LNCaP clone FGC (cell line): ENCODE data around the gene SMARCE1.

Experiments used
- DNase-seq: peaks from one replicate; pipeline ENCODE4 v3.0.0-alpha.2; 2011; ENCODE audit warnings: low read depth
- H3K4me3 ChIP-seq: 2 replicates; pipeline ENCODE4 v1.5.1; 2011; ENCODE audit warnings: mild to moderate bottlenecking, low read depth, low read length, control low read depth
- CTCF ChIP-seq: IDR thresholded peaks from 2 replicates; pipeline ENCODE4 v1.5.1; 2012; ENCODE audit warnings: mild to moderate bottlenecking; ENCODE audit not compliant: control insufficient read depth, insufficient read depth; ENCODE audit errors: extremely low read depth

Gene SMARCE1

DNA sequence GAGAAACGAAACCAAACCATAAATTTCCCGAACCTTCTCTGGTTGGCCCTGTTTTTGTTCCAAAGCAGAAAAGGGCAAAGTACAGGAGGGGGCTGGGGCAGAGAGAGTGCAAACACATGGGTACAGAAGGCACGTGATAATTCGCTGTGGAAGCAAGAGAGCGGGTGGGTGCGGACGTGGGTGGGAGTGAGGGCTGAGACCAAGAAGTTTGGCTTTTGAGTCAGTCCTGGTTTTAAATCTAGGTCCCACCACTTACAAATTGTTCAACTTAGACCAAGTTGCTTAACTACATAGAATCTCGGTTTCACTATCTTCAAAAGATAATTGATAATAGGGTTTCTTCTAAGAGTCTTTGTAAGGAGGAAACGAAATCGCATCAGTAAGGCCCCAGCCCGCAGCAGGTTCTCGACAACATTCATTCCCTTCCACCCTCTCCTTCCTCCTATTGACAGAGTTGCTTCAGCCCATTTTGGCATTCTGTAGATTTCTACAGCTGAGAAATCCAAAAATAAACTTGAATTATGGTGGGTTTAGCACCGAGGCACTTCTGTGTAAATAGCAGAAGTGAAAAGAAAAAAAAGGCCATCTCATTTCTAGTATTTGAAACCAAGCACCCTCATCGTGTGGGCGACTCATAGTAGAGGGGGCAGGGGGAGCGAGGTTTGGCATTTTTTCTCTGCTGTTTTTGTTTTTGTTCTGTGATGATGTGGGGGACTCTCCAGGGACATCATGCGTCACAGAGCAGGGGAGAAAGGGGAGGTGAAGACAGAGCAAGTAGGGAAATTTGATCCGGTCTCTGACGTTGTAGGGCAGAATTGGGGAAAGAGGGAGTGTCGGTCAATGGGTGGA lies 48.8 kb downstream of the SMARCE1 start:
- no peak for TF ChIP-seq CTCF
- H3K4me3 ChIP-seq = no peak overlapping the region
- DNase-seq = no peak

- no peak overlapping the region for H3K4me3 ChIP-seq
- no peak for TF ChIP-seq CTCF
- DNase-seq = no peak
Measured at GRCh38 chr17:40598301-40598618, 49.4 kb downstream of the SMARCE1 start.

- no peak for TF ChIP-seq CTCF
- no peak overlapping the region for H3K4me3 ChIP-seq
- no peak for DNase-seq
Measured at GRCh38 chr17:40597556-40598300, 49.9 kb downstream of the SMARCE1 start.

GRCh38 chr17:40597156-40597555 lies 50.5 kb downstream of the SMARCE1 start:
- DNase-seq = no peak
- no peak overlapping the region for H3K4me3 ChIP-seq
- TF ChIP-seq CTCF = no peak

DNA sequence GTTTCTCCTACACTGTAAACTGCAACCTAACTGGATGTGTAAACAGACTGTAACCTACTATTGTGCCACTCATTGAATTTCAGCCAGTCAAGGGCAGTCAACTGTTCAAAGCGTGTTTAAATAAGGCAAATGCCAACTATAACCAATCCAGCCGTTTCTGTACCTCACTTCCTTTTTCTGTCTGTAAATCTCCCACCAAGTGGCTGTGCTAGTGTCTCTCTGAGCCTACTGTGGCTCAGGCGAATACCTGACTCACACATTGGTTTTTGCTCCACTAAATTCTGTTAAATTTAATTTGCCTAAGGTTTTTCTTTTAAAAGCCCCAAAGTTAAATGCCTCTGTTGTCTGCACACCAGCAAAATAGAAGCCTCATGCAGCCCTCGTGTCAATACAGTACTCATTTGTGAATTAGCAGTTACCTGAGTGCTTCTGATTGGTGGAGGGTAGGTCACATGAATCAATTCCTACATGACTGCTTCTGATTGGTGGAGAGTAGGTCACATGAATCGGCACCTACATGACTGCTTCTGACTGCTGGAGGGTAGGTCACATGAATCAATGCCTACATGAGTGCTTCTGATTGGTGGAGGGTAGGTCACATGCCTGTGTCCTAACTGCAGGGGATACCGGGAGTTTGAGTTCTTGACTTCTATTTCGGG lies 51.2 kb downstream of the SMARCE1 start:
- no peak for TF ChIP-seq CTCF
- peak; percentile 47 for DNase-seq
- H3K4me3 ChIP-seq = no peak overlapping the region

DNA sequence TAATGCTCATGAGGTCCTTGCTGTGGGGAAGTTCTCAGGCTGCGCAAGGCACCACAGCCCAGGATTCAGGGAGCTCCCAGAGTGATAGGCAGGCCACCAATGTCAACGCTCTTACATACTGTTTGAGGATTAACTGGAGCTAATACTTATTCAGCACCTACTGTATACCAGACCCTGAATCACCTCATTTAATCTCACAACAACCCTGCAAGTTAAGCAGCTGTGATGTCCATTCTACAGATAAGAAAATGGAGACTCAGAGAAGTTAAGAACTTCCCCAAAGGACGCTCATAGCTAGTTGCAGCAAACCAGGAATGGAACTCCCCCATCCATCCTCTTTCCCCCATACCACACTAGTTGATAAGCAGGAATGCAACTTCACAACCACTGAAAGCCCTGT lies 56.9 kb downstream of the SMARCE1 start:
- no peak for DNase-seq
- TF ChIP-seq CTCF = no peak
- no peak overlapping the region for H3K4me3 ChIP-seq
